Measurements from ENCODE around the gene CRABP2. TPM values are rescaled to one million over a fixed set of nuclear protein-coding genes. Genes with fewer than 3 reads are reported as not detected.

CRABP2 gene
- total and polyA plus RNA-seq, 2 of the 13 experiments (the other 11 are each of a cell fraction or from before 2014, with no cell fraction given), result 0.40 to 0.60 TPM

- TF ChIP-seq NFAT5 (CRISPR knock-in tag; IDR thresholded peaks at IDR 0.05) (no peak), ZNF121 (CRISPR knock-in tag; IDR thresholded peaks at IDR 0.05) (no peak), ZNF775 (CRISPR knock-in tag; IDR thresholded peaks at IDR 0.05; ENCODE audit: borderline replicate concordance) (no peak), ZFP82 (CRISPR knock-in tag; IDR thresholded peaks at IDR 0.05; ENCODE audit: borderline replicate concordance) (no peak), RFXAP (CRISPR knock-in tag; IDR thresholded peaks at IDR 0.05; ENCODE audit: borderline replicate concordance) (peak; percentile 82), ZNF577 (CRISPR knock-in tag; IDR thresholded peaks at IDR 0.05; ENCODE audit: borderline replicate concordance, low read depth) (no peak), RBM39 (IDR thresholded peaks at IDR 0.05; ENCODE audit: low read depth, low read length, poor library complexity, severe bottlenecking) (no peak), ZNF792 (CRISPR knock-in tag; IDR thresholded peaks at IDR 0.05) (peak; percentile 51; the same call in 1 of the 2 replicates), EHMT2 (IDR thresholded peaks at IDR 0.05; ENCODE audit: borderline replicate concordance, low read depth, low read length) (no peak), MYC (CRISPR knock-in tag; IDR thresholded peaks at IDR 0.05; ENCODE audit: borderline replicate concordance) (peak; percentile 86), YEATS4 (CRISPR knock-in tag; IDR thresholded peaks at IDR 0.05; ENCODE audit: borderline replicate concordance) (peak; percentile 59; the same call in 1 of the 2 replicates), GMEB2 (CRISPR knock-in tag; IDR thresholded peaks at IDR 0.05; ENCODE audit: low read depth) (peak; percentile 65), BCL3 (CRISPR knock-in tag; IDR thresholded peaks at IDR 0.05) (peak; percentile 52; the same call in 1 of the 2 replicates), TFDP2 (CRISPR knock-in tag; IDR thresholded peaks at IDR 0.05) (peak; percentile 87), ZNF83 (CRISPR knock-in tag; IDR thresholded peaks at IDR 0.05; ENCODE audit: borderline replicate concordance) (peak; percentile 64), MXD4 (CRISPR knock-in tag; IDR thresholded peaks at IDR 0.05) (peak; percentile 67), ZNF816 (CRISPR knock-in tag; IDR thresholded peaks at IDR 0.05; ENCODE audit: borderline replicate concordance) (peak; percentile 36; the same call in 1 of the 2 replicates), CHCHD3 (CRISPR knock-in tag; IDR thresholded peaks at IDR 0.05) (peak; percentile 42; the same call in 1 of the 2 replicates)
These were observed 46.5 kb upstream of the CRABP2 start (continued) for GRCh38 chr1:156751757-156752481.
